GM18526 (cell line): ENCODE measurements around the gene RTEL1.

Experiments used
- POLR2A ChIP-seq: IDR thresholded peaks from 3 replicates; pipeline ENCODE4 v1.6.1; 2011; ENCODE audit not compliant: insufficient read length; ENCODE audit errors: extremely low read depth

The RTEL1 gene

DNA sequence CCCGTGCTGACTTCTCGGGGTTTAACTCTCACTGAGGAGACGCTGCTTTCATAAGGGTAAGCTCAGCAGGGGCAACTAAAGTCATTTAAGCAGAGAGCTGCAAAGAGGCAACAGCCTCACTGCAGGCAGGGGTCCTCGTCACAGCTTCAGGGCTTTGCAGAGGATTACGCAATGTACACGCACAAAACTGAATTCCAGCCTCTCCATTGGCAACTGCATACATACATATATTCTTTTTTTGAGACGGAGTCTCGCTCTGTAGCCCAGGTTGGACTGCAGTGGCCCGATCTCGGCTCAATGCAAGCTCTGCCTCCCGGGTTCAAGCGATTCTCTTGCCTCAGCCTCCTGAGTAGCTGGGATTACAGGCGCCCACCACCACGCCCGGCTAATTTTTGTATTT, 33.6 kb upstream of the RTEL1 start:
- TF ChIP-seq POLR2A, result no peak

GRCh38 chr20:63625771-63626423, 32.2 kb upstream of the RTEL1 start:
- TF ChIP-seq POLR2A, result peak; percentile 57

DNA sequence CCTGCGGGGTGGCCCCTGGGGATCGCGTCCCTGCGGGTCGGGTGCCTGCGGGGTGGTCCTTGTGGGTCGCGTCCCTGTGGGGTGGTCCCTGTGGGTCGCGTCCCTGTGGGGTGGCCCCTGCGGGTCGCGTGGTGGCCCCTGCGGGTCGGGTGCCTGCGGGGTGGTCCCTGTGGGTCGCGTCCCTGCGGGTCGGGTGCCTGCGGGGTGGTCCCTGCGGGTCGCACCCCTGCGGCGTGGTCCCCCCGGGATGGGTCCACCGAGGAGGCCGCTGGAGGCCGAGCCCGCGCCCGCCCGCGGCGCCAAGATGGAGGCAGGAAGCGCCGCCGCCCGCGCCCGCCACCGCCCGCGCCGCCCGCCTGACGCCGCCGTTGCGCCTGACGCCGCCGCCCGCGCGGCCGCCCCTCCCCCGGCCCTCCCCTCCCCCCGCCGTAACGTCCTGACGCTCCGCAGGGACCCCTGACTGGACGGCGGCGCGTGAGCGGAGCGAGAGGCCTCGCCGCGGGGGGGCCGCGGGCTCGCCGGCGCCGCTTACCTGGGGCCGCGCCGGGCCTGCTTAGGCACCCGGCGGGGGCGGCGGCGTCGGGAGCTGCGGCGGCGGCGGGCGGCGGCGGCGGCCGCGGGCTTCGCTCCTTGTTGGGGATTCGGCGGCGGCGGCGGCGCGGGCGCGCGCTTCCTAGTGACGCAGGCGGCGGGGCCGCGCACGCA, 31.5 kb upstream of the RTEL1 start, which contains the start of gene GMEB2:
TSS of gene GMEB2 (minus strand) at position 678 of the 705 bp plus-strand sequence. CDS start 7,704 bp downstream, outside the sequence.
- peak; percentile 57 for TF ChIP-seq POLR2A

GRCh38 chr20:63627129-63627750, 30.9 kb upstream of the RTEL1 start:
- TF ChIP-seq POLR2A, result peak; percentile 81

DNA sequence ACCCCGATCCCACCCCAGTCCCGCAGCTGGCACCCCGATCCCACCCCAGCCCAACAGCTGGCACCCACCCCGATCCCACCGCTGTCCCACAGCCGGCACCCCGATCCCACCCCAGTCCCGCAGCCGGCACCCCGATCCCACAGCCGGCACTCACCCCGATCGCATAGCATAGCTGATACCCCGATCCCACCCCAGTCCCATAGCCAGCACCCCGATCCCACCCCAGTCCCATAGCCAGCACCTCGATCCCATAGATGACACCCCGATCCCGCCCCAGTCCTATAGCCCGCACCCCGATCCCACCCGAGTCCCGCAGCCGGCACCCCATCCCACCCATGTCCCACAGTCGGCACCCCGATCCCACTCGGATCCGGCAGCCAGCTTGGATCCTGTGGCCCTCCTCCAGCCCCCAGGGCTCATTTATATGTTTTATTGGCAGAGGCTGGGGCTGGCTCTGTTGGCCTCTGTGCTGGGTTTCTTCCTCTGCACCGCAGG, 30.3 kb upstream of the RTEL1 start:
- TF ChIP-seq POLR2A, result no peak

- TF ChIP-seq POLR2A, result peak; percentile 30
Measured at GRCh38 chr20:63628246-63628975, 29.7 kb upstream of the RTEL1 start.

- TF ChIP-seq POLR2A, result no peak
Measured at GRCh38 chr20:63633732-63634131, 24.4 kb upstream of the RTEL1 start.

GRCh38 chr20:63635431-63636141, 22.5 kb upstream of the RTEL1 start:
- TF ChIP-seq POLR2A, result no peak

- TF ChIP-seq POLR2A, result no peak
Measured at GRCh38 chr20:63636752-63637628, 21.1 kb upstream of the RTEL1 start.

- TF ChIP-seq POLR2A, result peak; percentile 53
Measured at GRCh38 chr20:63639093-63639975, 18.8 kb upstream of the RTEL1 start.

DNA sequence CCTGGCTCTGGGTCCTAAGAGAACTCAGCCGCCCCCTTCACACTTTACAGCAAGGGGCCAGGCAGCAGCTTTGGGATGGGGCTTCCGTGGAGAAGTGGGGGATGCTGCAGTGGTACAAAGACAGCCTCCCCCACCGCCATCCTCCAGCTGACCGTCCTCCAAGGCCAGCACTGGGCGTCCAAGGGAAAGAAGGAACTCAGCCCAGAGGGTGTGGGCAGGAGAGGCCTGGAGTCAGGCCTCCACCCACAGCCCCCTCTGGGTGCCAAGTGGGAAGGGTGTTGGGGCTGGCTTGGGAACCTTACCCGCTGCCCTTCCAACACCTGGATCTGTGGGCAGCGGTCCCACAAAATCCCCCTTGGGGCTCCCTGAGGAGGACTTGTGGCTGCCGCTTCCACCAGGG, 18.0 kb upstream of the RTEL1 start:
- TF ChIP-seq POLR2A, result no peak

- TF ChIP-seq POLR2A, result no peak
Measured at GRCh38 chr20:63641146-63641791, 16.8 kb upstream of the RTEL1 start.
